AG08395 (cell line): ENCODE measurements around the gene ARHGEF12.

Source experiments
- DNase-seq: peaks from one replicate; pipeline ENCODE4 v3.0.0; 2012; ENCODE audit warnings: mixed read lengths, low spot score

The ARHGEF12 gene

GRCh38 chr11:120339394-120339890 lies 3.2 kb downstream of the ARHGEF12 start:
- no peak for DNase-seq

- DNase-seq = no peak
Measured at GRCh38 chr11:120340529-120340928, 4.3 kb downstream of the ARHGEF12 start.

GRCh38 chr11:120342226-120342625 lies 6.0 kb downstream of the ARHGEF12 start:
- DNase-seq = no peak

DNA sequence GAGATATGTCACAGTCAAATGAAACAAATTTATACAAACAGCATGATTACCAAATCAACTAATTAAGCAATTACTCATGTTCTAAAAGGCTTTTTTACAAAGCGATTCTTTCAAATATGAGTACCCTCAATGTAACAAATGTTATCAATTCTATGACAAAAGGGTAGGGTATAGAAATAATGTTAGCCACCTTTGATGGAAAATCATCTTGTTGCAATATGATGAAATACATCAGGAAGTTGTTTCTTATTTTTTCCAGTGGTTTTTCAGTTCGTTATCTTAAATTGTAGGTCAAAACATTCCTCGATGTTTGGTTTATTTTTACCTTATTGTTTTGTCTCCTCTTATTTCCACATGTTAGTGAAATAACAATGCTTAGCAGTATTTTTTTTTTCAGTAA lies 6.5 kb downstream of the ARHGEF12 start:
- no peak for DNase-seq

- no peak for DNase-seq
Measured at GRCh38 chr11:120343429-120343828, 7.2 kb downstream of the ARHGEF12 start.

GRCh38 chr11:120344302-120345004 lies 8.2 kb downstream of the ARHGEF12 start:
- no peak for DNase-seq

DNA sequence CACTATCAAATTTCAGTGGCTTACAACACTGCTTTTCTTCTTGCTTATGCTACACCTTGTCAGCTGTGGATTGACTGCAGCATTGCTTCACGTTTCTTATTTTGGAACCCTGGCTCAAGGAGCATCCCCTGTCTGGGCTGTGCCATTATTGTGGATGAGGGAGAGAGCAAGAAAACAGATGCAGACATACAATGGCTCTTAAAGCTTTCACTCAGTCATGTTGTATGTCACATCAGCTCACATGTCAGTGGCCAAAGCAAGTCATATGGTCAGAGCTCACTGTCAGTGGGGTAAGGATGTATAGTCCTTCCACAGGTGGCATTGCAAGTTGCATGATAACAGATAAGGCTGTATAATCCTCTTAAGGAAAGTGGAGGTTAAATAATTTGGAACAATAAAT lies 10.0 kb downstream of the ARHGEF12 start:
- no peak for DNase-seq

- no peak for DNase-seq
Measured at GRCh38 chr11:120350637-120351036, 14.4 kb downstream of the ARHGEF12 start.

- no peak for DNase-seq
Measured at GRCh38 chr11:120352405-120352804, 16.2 kb downstream of the ARHGEF12 start.

- DNase-seq = no peak
Measured at GRCh38 chr11:120354068-120354467, 17.9 kb downstream of the ARHGEF12 start.

GRCh38 chr11:120354779-120355178 lies 18.6 kb downstream of the ARHGEF12 start:
- DNase-seq = no peak

GRCh38 chr11:120357620-120358019 lies 21.4 kb downstream of the ARHGEF12 start:
- no peak for DNase-seq

- no peak for DNase-seq
Measured at GRCh38 chr11:120358729-120359128, 22.5 kb downstream of the ARHGEF12 start.

- DNase-seq = no peak
Measured at GRCh38 chr11:120363436-120363835, 27.2 kb downstream of the ARHGEF12 start.

GRCh38 chr11:120365512-120365911 lies 29.3 kb downstream of the ARHGEF12 start:
- DNase-seq = no peak

- DNase-seq = no peak
Measured at GRCh38 chr11:120372296-120372695, 36.1 kb downstream of the ARHGEF12 start.

GRCh38 chr11:120375076-120375475 lies 38.9 kb downstream of the ARHGEF12 start:
- DNase-seq = no peak

DNA sequence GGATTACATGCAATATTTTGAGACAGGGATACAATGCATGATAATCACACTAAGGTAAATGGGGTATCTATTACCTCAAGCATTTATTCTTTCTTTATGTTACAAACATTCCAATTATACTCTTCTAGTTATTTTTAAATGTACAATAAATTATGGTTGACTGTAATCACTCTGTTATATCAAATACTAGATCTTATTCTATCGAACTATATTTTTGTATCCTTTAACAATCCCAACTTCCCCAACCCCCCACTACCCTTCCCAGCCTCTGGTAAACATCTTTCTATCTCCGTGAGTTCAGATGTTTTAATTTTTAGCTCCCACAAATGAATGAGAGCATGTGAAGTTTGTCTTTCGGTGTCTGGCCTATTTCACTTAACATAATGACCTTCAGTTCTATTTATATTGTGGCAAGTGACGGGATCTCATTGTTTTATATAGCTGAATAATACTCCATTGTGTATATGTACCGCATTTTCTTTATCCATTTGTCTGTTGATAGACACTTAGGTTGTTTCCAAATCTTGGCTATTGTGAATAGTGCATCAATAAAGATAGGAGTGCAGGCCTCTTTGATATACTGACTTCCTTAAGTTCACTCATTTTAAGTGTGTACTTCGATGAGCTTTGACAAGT lies 40.5 kb downstream of the ARHGEF12 start:
- DNase-seq = no peak

GRCh38 chr11:120378474-120378873 lies 42.3 kb downstream of the ARHGEF12 start:
- no peak for DNase-seq

GRCh38 chr11:120381401-120381800 lies 45.2 kb downstream of the ARHGEF12 start:
- DNase-seq = no peak

DNA sequence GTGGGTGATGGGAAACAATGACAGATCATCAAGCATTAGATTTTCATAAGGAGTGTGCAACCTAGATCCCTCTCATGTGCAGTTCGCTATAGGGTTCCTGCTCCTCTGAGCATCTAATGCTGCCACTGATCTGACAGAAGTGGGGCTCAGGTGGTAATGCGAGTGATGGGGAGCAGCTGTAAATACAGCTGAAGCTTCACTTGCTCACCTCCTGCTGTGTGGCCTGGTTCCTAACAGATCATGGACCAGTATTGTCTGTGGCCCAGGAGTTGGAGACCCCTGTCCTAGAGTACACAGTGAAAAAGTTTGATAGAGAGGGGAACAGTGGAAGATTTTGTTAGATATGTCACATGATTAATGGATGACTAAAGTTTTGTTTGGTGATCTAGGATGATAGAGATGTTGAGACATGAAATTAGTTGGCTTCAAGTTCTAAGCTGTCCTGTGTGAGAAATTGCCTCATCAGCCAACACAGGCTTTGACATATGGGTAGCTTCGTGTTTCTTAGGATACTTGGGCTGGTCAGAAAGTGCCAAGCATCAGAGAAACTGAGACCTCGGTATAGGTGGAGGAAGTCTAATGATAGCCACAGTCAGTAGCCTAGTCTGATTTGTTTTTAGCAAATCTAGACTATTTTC lies 47.4 kb downstream of the ARHGEF12 start:
- DNase-seq = no peak

GRCh38 chr11:120384476-120384875 lies 48.3 kb downstream of the ARHGEF12 start:
- DNase-seq = no peak

GRCh38 chr11:120385110-120385509 lies 48.9 kb downstream of the ARHGEF12 start:
- DNase-seq = no peak
